Lower leg skin (tissue), 4 donors: ENCODE data around the gene TSR3. TPM values are rescaled to one million over a fixed set of nuclear protein-coding genes. Genes with fewer than 3 reads are reported as not detected.

ENCODE experiments used
- DNase-seq, 2 donors: peaks; one replicate each; pipeline ENCODE4 v3.0.0-alpha.2; 2019; ENCODE audit warnings: low spot score in 2 of 2
- H3K4me3 ChIP-seq: fragments of 200-600 bp; sonication (generic); 2 replicates; pipeline ENCODE4 v1.5.1; 2017; ENCODE audit warnings: mild to moderate bottlenecking, low read depth; ENCODE audit not compliant: poor library complexity, severe bottlenecking
- CTCF ChIP-seq, 3 donors: fragments of 450-650 bp; IDR thresholded peaks; one replicate each; pipeline ENCODE4 v1.5.1; 2016; ENCODE audit warnings: antibody characterized with exemption in 3 of 3, mild to moderate bottlenecking in 3 of 3, moderate library complexity in 2 of 3
- POLR2A ChIP-seq, 2 donors: fragments of 450-650 bp; IDR thresholded peaks; one replicate each; pipeline ENCODE4 v1.6.1; 2016 to 2017; ENCODE audit warnings: antibody characterized with exemption in 2 of 2, mild to moderate bottlenecking in 1 of 2, moderate library complexity in 1 of 2
- WGBS, 2 donors: methylation state at CpG; one replicate each; pipeline ENCODE4 v1.1.5; 2018; 5-methylcytosine and 5-hydroxymethylcytosine counted together
- intact Hi-C: fragments of 100-400 bp; cut with DNase I; formaldehyde crosslinking; loops from one replicate; pipeline ENCODE4 v1.15.0; 2023; ENCODE audit warnings: low total_unique reads
- total RNA-seq, 4 donors: library from RNA; depleted of rRNA; stranded (reverse); fragments of >200 nt; gene quantifications; one replicate each; pipeline ENCODE4 v1.1.0, GENCODE V29; 2016

The TSR3 gene
- total RNA-seq, 4 donors from 2014 or later: 76.8 to 106 (median 90.5) TPM

GRCh38 chr16:1313721-1314369 is 37.8 kb downstream of the TSR3 start:
- no peak for DNase-seq
- H3K4me3 ChIP-seq: no peak overlapping the region
- 82 to 85% methylated on average over 37 to 38 of the region's 38 CpGs for WGBS, 2 donors
- intact Hi-C loops: no loop called here
- TF ChIP-seq CTCF (IDR thresholded peaks at IDR 0.05) (no peak), POLR2A (IDR thresholded peaks at IDR 0.05) (no peak)

- no peak overlapping the region for H3K4me3 ChIP-seq
- WGBS, 2 donors: 86 to 90% methylated on average over 15 of the region's 15 CpGs
- intact Hi-C loops: no loop called here
- TF ChIP-seq POLR2A (IDR thresholded peaks at IDR 0.05) (no peak), CTCF (IDR thresholded peaks at IDR 0.05) (no peak)
- DNase-seq: no peak
These were observed 38.8 kb downstream of the TSR3 start for GRCh38 chr16:1312903-1313302.

- no peak overlapping the region for H3K4me3 ChIP-seq
- 68 to 70% methylated on average over 16 of the region's 16 CpGs for WGBS, 2 donors
- no peak for DNase-seq
- no peak for TF ChIP-seq CTCF (IDR thresholded peaks at IDR 0.05)
- no peak for TF ChIP-seq POLR2A (IDR thresholded peaks at IDR 0.05)
- intact Hi-C loops: no loop called here
These were observed 39.2 kb downstream of the TSR3 start for GRCh38 chr16:1312467-1312816.

- TF ChIP-seq CTCF (IDR thresholded peaks at IDR 0.05): no peak
- no peak for TF ChIP-seq POLR2A (IDR thresholded peaks at IDR 0.05)
- DNase-seq: no peak
- intact Hi-C loops: no loop called here
- no peak overlapping the region for H3K4me3 ChIP-seq
- WGBS, 2 donors: 20% methylated on average over 25 to 26 of the region's 35 CpGs
These were observed 39.8 kb downstream of the TSR3 start for GRCh38 chr16:1311738-1312466.

- intact Hi-C loops: no loop called here
- H3K4me3 ChIP-seq: no peak overlapping the region
- no peak for DNase-seq
- 9 to 18% methylated on average over 9 to 13 of the region's 13 CpGs for WGBS, 2 donors
- no peak for TF ChIP-seq POLR2A (IDR thresholded peaks at IDR 0.05)
- no peak for TF ChIP-seq CTCF (IDR thresholded peaks at IDR 0.05)
These were observed 40.4 kb downstream of the TSR3 start for GRCh38 chr16:1311212-1311737.
